BE2C (cell line): ENCODE results near the gene PHACTR4.
A peak's percentile ranks its signal among the peaks of the same experiment; 100 is the strongest.
"Not testable (repeated sequence)": the region's sequence is repeated elsewhere in the genome, so short reads cannot be mapped to it uniquely, and the experiment has no call there.

Source experiments
- DNase-seq: peaks from one replicate; pipeline ENCODE4 v3.0.0-alpha.2; 2020
- H3K27me3 ChIP-seq: fragments of 250-450 bp; sonication (Bioruptor Pico); 2 replicates; pipeline ENCODE4 v1.5.1; 2020; ENCODE audit warnings: mild to moderate bottlenecking
- H3K36me3 ChIP-seq: fragments of 250-450 bp; sonication (Bioruptor Pico); 2 replicates; pipeline ENCODE4 v1.5.1; 2020; ENCODE audit warnings: mild to moderate bottlenecking
- H3K4me1 ChIP-seq: fragments of 250-450 bp; sonication (Bioruptor Pico); 2 replicates; pipeline ENCODE4 v1.5.1; 2020
- H3K4me3 ChIP-seq: 2 replicates; pipeline ENCODE4 v1.5.1; 2011; ENCODE audit warnings: low read depth, low read length
- H3K9me3 ChIP-seq: fragments of 250-450 bp; sonication (Bioruptor Pico); 2 replicates; pipeline ENCODE4 v1.5.1; 2020
- CTCF ChIP-seq: IDR thresholded peaks from 2 replicates; pipeline ENCODE4 v1.5.1; 2012; ENCODE audit warnings: mild to moderate bottlenecking, low read depth, low read length

PHACTR4 gene

DNA sequence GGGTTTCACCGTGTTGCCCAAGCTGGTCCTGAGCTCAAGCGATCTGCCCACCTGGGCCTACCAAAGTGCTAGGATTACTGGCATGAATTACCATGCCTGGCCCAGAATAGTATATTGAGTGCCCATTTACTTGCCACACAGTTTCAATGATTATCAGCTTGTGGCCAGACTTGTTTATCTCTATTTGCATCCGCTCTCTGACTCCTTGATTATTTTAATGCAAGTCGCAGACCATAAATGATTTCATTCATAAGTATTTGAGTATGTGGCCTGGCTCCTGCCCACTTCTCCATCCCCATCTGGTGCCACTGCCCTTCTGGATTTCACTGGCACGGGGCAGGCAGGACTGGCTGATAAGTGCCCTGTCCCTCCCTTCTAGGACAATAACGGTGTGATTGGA, 165.1 kb downstream of the PHACTR4 start:
- TF ChIP-seq CTCF: no peak
- no peak for DNase-seq
- Histone ChIP-seq H3K27me3 (no peaks in the 10 kb centered on the region), H3K36me3 (peaks cover 66% of the 10 kb centered on the region), H3K4me1 (no peaks in the 10 kb centered on the region; the same call in 1 of the 2 replicates), H3K9me3 (no peaks in the 10 kb centered on the region), H3K4me3 (no peak overlapping the region)

- no peak for DNase-seq
- no peak for TF ChIP-seq CTCF
- no peaks in the 10 kb centered on the region; the same call in 1 of the 2 replicates for H3K4me1 ChIP-seq
- no peaks in the 10 kb centered on the region for H3K9me3 ChIP-seq
- H3K4me3 ChIP-seq: no peak overlapping the region
- no peaks in the 10 kb centered on the region for H3K27me3 ChIP-seq
- peaks cover 61% of the 10 kb centered on the region for H3K36me3 ChIP-seq
Measured at GRCh38 chr1:28535180-28535579, 165.6 kb downstream of the PHACTR4 start.

- Histone ChIP-seq H3K4me1 (no peaks in the 10 kb centered on the region; the same call in 1 of the 2 replicates), H3K27me3 (no peaks in the 10 kb centered on the region)
- peak; percentile 45 for DNase-seq
Measured at GRCh38 chr1:28537457-28538199, 168.1 kb downstream of the PHACTR4 start.

GRCh38 chr1:28538286-28538685, 168.7 kb downstream of the PHACTR4 start:
- no peak for TF ChIP-seq CTCF
- H3K4me1 ChIP-seq: no peaks in the 10 kb centered on the region; the same call in 1 of the 2 replicates
- no peak overlapping the region for H3K4me3 ChIP-seq
- H3K36me3 ChIP-seq: peaks cover 36% of the 10 kb centered on the region
- no peaks in the 10 kb centered on the region for H3K27me3 ChIP-seq
- DNase-seq: no peak
- no peaks in the 10 kb centered on the region for H3K9me3 ChIP-seq

More at GRCh38 chr1:28537457-28538199, 168.1 kb downstream of the PHACTR4 start:
- TF ChIP-seq CTCF: no peak
- Histone ChIP-seq H3K36me3 (peaks cover 40% of the 10 kb centered on the region), H3K4me3 (no peak overlapping the region), H3K9me3 (no peaks in the 10 kb centered on the region)

GRCh38 chr1:28540651-28541050, 171.1 kb downstream of the PHACTR4 start:
- H3K36me3 ChIP-seq: peaks cover 25% of the 10 kb centered on the region
- no peaks in the 10 kb centered on the region for H3K9me3 ChIP-seq
- TF ChIP-seq CTCF: no peak
- no peak overlapping the region for H3K4me3 ChIP-seq
- no peaks in the 10 kb centered on the region for H3K27me3 ChIP-seq
- no peak for DNase-seq
- no peaks in the 10 kb centered on the region; the same call in 1 of the 2 replicates for H3K4me1 ChIP-seq

GRCh38 chr1:28541414-28542015, 172.0 kb downstream of the PHACTR4 start:
- H3K36me3 ChIP-seq: peaks cover 17% of the 10 kb centered on the region
- H3K27me3 ChIP-seq, H3K4me3 ChIP-seq, H3K9me3 ChIP-seq, DNase-seq, H3K4me1 ChIP-seq: not testable (repeated sequence)
